ENCODE data around the gene SLC2A9.

SLC2A9 gene

DNA sequence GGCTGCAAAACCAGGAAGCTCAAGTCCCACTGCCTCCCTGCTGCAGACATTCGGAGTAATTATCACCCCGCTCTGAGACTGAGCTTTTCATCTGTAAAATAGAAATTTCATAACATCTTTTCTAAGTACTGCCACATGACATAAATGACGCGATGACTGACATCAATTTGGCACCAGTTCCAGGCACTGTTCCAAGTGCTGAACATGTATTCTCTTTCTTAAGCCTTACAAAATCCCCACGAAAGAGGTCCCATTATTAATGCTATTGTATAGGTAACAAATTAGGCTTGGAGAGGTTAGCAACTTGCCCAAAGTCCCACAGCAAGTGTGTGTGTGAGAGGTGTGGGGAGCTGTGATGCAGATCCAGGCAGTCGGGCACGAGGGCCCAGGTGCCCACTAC is 56.4 kb downstream of the SLC2A9 start:
- Histone ChIP-seq H3K36me3 (ENCODE audit: control insufficient read depth, insufficient read depth, low read length) (no peaks in the 10 kb centered on the region), H3K27me3 (replicated peaks; ENCODE audit: control insufficient read depth, insufficient read depth, low read length) (no peaks in the 10 kb centered on the region), H3K4me3 (replicated peaks; ENCODE audit: low read depth, low read length) (no peak overlapping the region)
- DNase-seq (ENCODE audit: extremely low read depth, insufficient read length), result no peak
- TF ChIP-seq, protein P1, sequence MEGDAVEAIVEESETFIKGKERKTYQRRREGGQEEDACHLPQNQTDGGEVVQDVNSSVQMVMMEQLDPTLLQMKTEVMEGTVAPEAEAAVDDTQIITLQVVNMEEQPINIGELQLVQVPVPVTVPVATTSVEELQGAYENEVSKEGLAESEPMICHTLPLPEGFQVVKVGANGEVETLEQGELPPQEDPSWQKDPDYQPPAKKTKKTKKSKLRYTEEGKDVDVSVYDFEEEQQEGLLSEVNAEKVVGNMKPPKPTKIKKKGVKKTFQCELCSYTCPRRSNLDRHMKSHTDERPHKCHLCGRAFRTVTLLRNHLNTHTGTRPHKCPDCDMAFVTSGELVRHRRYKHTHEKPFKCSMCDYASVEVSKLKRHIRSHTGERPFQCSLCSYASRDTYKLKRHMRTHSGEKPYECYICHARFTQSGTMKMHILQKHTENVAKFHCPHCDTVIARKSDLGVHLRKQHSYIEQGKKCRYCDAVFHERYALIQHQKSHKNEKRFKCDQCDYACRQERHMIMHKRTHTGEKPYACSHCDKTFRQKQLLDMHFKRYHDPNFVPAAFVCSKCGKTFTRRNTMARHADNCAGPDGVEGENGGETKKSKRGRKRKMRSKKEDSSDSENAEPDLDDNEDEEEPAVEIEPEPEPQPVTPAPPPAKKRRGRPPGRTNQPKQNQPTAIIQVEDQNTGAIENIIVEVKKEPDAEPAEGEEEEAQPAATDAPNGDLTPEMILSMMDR (IDR thresholded peaks at IDR 0.05; ENCODE audit: insufficient read depth, low read length, poor library complexity, severe bottlenecking), result no peak

DNA sequence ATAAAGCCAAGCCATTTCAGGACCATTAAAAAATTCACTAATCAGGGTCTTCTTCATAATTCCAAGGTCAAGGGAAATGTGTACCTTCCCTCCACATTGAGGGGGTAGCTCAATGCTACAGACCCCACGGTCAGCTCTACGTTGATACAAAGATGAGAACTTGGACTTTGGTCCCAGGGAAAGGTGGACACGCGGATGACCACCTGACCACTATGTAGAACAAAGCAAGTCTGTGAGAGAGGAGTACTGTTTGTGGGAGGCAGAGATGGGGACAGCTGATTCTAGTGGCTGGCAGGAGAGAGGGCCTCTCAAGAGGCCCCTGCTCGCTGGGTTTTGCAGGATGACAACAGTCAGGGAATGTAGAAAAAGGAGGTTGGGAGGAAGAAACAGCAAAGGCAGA is 58.0 kb downstream of the SLC2A9 start:
- TF ChIP-seq, protein P1 (IDR thresholded peaks at IDR 0.05; ENCODE audit: insufficient read depth, low read length, poor library complexity, severe bottlenecking), result no peak

DNA sequence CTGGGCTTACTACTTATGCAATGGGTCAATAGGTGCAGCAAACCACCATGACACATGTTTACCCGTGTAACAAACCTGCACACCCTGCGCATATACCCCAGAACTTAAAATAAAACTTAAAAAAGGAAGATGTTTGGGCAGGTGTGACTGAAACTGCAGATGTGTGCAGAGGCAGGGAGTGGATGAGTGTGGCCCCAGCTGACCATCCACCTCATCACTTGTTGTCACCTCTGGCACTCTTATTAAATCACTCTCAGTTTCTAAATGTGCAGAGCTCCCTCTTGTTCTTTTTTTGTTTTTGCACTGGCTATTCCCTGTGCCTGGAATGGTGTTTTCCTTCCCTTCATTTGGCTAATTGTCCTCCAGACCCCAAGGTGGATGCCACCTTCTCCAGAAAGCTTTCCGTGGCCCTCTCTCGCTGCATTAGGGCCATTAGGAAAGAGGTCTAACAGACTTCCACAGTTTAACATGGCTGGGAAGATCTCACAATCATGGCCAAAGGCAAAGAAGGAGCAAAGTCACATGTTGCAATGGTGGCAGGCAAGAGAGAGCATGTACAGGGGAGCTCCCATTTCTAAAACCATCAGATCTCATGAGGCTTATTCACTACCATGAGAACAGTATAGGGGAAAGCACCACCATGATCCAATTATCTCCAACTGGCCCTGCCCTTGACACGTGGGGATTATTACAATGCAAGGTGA is 58.5 kb downstream of the SLC2A9 start:
- no peaks in the 10 kb centered on the region for H3K27me3 ChIP-seq (replicated peaks; ENCODE audit: control insufficient read depth, insufficient read depth, low read length)
- no peak for DNase-seq (ENCODE audit: extremely low read depth, insufficient read length)
- TF ChIP-seq, protein P1 (IDR thresholded peaks at IDR 0.05; ENCODE audit: insufficient read depth, low read length, poor library complexity, severe bottlenecking), result no peak

More for the DNA sequence above, 58.0 kb downstream of the SLC2A9 start:
- Histone ChIP-seq H3K27me3 (replicated peaks; ENCODE audit: control insufficient read depth, insufficient read depth, low read length) (no peaks in the 10 kb centered on the region), H3K36me3 (ENCODE audit: control insufficient read depth, insufficient read depth, low read length) (no peaks in the 10 kb centered on the region), H3K4me3 (replicated peaks; ENCODE audit: low read depth, low read length) (no peak overlapping the region)
- DNase-seq (ENCODE audit: extremely low read depth, insufficient read length), result no peak

DNA sequence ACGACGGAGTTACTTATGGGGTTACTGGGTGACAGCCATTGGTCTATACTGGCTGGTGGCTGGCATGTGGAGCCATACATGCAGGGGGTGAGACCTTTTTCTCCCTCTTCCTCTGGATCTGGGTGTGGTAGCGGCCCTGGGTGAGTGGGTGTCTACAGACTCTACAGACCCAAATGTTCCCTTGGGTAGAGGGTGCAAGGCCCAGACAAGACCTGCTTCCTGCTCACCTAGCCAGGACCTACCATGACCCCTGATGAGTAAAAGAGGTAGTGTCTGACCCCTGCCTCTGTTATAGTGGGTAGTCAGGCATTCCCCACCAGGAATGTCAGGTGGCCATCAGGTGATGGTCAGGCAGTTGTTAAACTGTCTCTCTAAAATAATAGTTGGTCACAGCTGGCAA is 66.8 kb downstream of the SLC2A9 start:
- Histone ChIP-seq H3K36me3 (ENCODE audit: control insufficient read depth, insufficient read depth, low read length) (no peaks in the 10 kb centered on the region), H3K4me3 (replicated peaks; ENCODE audit: low read depth, low read length) (no peak overlapping the region), H3K27me3 (replicated peaks; ENCODE audit: control insufficient read depth, insufficient read depth, low read length) (no peaks in the 10 kb centered on the region)
- TF ChIP-seq, protein P1 (IDR thresholded peaks at IDR 0.05; ENCODE audit: insufficient read depth, low read length, poor library complexity, severe bottlenecking), result no peak
- DNase-seq (ENCODE audit: extremely low read depth, insufficient read length), result no peak

More for the DNA sequence above, 58.5 kb downstream of the SLC2A9 start:
- H3K36me3 ChIP-seq (ENCODE audit: control insufficient read depth, insufficient read depth, low read length), result no peaks in the 10 kb centered on the region
- no peak overlapping the region for H3K4me3 ChIP-seq (replicated peaks; ENCODE audit: low read depth, low read length)

DNA sequence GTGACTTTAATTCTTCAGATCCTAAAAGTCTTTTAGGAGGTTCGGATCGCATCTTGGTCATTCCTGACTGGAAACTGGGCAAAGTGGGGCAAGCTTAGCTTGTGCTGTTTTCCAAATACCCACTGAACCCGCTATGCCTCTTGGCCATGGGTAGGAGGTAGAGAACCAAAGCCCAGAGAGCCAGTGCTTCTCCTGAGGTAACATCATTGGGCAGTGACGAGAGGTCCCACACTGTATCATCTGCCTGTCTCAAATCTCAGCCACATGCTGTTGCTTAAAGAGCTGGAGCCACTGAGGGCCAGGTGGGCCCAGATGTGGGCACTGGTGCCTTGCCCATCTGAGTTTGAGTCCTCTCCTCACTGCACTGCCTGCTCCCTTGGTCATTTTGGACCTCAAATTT is 68.2 kb downstream of the SLC2A9 start:
- TF ChIP-seq, protein P1 (IDR thresholded peaks at IDR 0.05; ENCODE audit: insufficient read depth, low read length, poor library complexity, severe bottlenecking), result no peak
- DNase-seq (ENCODE audit: extremely low read depth, insufficient read length), result no peak
- no peaks in the 10 kb centered on the region for H3K36me3 ChIP-seq (ENCODE audit: control insufficient read depth, insufficient read depth, low read length)
- no peaks in the 10 kb centered on the region for H3K27me3 ChIP-seq (replicated peaks; ENCODE audit: control insufficient read depth, insufficient read depth, low read length)
- H3K4me3 ChIP-seq (replicated peaks; ENCODE audit: low read depth, low read length), result no peak overlapping the region
